GM12873 (cell line): ENCODE data around the gene SMAD1.

Experiments used
- CTCF ChIP-seq: IDR thresholded peaks from 2 replicates; pipeline ENCODE4 v1.5.1; 2012; ENCODE audit warnings: low read depth, mild to moderate bottlenecking, moderate library complexity, low read length, control low read depth; ENCODE audit not compliant: insufficient read depth; ENCODE audit errors: missing control alignments

Gene SMAD1

GRCh38 chr4:145528601-145529000 is 46.9 kb downstream of the SMAD1 start:
- no peak for TF ChIP-seq CTCF

DNA sequence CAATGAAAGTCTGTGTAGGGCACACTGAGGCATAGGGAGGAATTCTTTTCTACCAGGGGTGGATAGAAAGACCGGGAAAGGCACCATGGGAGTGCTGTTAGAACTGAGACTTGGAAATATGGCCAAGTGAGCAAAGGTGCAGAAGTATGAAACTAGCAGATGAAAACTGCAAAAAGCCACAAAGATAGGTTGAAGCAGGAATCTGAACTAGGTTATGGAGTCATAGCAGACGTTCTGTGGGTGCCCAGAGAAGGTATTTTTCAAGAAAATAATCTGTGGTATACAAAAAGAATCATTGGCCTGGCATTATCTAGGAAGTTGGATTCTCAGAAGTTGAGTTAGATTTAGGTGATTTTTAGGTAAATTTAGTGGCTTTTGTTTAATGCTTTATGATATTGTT is 48.5 kb downstream of the SMAD1 start:
- TF ChIP-seq CTCF, result no peak

- no peak for TF ChIP-seq CTCF
Observed at GRCh38 chr4:145530662-145531061, 49.0 kb downstream of the SMAD1 start.

GRCh38 chr4:145531223-145531622 is 49.6 kb downstream of the SMAD1 start:
- TF ChIP-seq CTCF, result no peak

GRCh38 chr4:145531859-145532258 is 50.2 kb downstream of the SMAD1 start:
- no peak for TF ChIP-seq CTCF

- no peak for TF ChIP-seq CTCF
Observed at GRCh38 chr4:145533001-145533400, 51.3 kb downstream of the SMAD1 start.

- no peak for TF ChIP-seq CTCF
Observed at GRCh38 chr4:145533961-145534360, 52.3 kb downstream of the SMAD1 start.

DNA sequence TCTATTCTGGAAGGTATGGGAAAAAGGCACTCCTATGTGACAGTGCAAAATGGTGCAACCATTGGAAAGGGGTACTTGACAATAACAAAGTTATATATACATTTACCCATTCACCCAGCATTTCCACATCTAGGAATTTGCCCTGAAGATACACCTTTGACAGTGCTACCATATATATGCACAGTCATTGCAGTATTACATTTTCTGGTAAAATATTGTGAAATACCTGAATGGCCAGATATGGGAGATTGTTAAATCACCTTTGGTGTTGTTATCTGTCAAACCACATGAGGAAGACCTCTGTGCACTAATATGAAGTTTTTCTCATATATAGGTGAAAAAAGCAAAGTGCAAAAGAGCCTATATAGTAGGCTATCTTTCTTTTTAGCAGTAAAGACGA is 53.5 kb downstream of the SMAD1 start:
- TF ChIP-seq CTCF, result no peak
